Activated gamma-delta T cell (primary cell): ENCODE measurements around the gene TMC2.
"Not testable (repeated sequence)": the region's sequence is repeated elsewhere in the genome, so short reads cannot be mapped to it uniquely, and the experiment has no call there.

Source experiments
- DNase-seq: peaks from one replicate; lab custom pipeline; 2025; lab: John Stamatoyannopoulos, UW
- total RNA-seq, 2 donors: gene quantifications; one replicate each; lab custom pipeline; 2026; lab: John Stamatoyannopoulos, UW

TMC2 gene
- total RNA-seq: 0 to 0.13 reads per million in 2 donors

- no peak for DNase-seq
Observed at GRCh38 chr20:2536560-2536986, at the start of gene TMC2. Gene TMC2 (plus strand): TSS chr20:2536573. CDS start chr20:2536622, 49 bp downstream.

- DNase-seq: not testable (repeated sequence)
Observed at GRCh38 chr20:2502808-2503384, 33.5 kb upstream of the TMC2 start.

- DNase-seq: not testable (repeated sequence)
Observed at GRCh38 chr20:2504803-2505202, 31.6 kb upstream of the TMC2 start.

GRCh38 chr20:2506426-2506825 is 29.9 kb upstream of the TMC2 start:
- DNase-seq: not testable (repeated sequence)

GRCh38 chr20:2507464-2507863 is 28.9 kb upstream of the TMC2 start:
- no peak for DNase-seq

GRCh38 chr20:2507875-2508630 is 28.3 kb upstream of the TMC2 start:
- no peak for DNase-seq

- DNase-seq: peak; percentile 25
Observed at GRCh38 chr20:2508631-2509467, 27.5 kb upstream of the TMC2 start, which contains the start of gene ZNF343. Gene ZNF343 (minus strand): TSS chr20:2508915. CDS start chr20:2493895, 15,020 bp downstream.

GRCh38 chr20:2509468-2509781 is 26.9 kb upstream of the TMC2 start:
- no peak for DNase-seq

- no peak for DNase-seq
Observed at GRCh38 chr20:2509794-2510193, 26.6 kb upstream of the TMC2 start.

GRCh38 chr20:2515203-2515602 is 21.2 kb upstream of the TMC2 start:
- DNase-seq: no peak

GRCh38 chr20:2516399-2516798 is 20.0 kb upstream of the TMC2 start:
- no peak for DNase-seq

- no peak for DNase-seq
Observed at GRCh38 chr20:2518096-2518495, 18.3 kb upstream of the TMC2 start.

- no peak for DNase-seq
Observed at GRCh38 chr20:2518558-2518957, 17.8 kb upstream of the TMC2 start.

GRCh38 chr20:2519115-2519809 is 17.1 kb upstream of the TMC2 start:
- DNase-seq: no peak

GRCh38 chr20:2520617-2521016 is 15.8 kb upstream of the TMC2 start:
- DNase-seq: no peak

- no peak for DNase-seq
Observed at GRCh38 chr20:2521369-2522305, 14.7 kb upstream of the TMC2 start.

GRCh38 chr20:2522826-2523429 is 13.4 kb upstream of the TMC2 start:
- not testable (repeated sequence) for DNase-seq

- DNase-seq: peak; percentile 73
Observed at GRCh38 chr20:2523919-2524708, 12.3 kb upstream of the TMC2 start.

- DNase-seq: peak; percentile 19
Observed at GRCh38 chr20:2524709-2525506, 11.5 kb upstream of the TMC2 start.
